PC-3 (cell line): Measurements from ENCODE around the gene MPZ. TPM values are rescaled to one million over a fixed set of nuclear protein-coding genes. Genes with fewer than 3 reads are reported as not detected.

Experiments used
- ATAC-seq: fragments of 200-7000 bp; cut with Tn5 transposase; 2 replicates; pipeline ENCODE4 v1.9.1; 2020; ENCODE audit warnings: mild to moderate bottlenecking, moderate library complexity
- BruUV-seq: library from RNA; stranded (reverse); fragments of 400-500 nt; replicated peaks from 2 replicates; lab custom pipeline; 2021; lab: Mats Ljungman, UMichigan
- CTCF ChIA-PET: fragments of 300-600 bp; sonication (Branson Sonifier 250); formaldehyde crosslinking; loops from one replicate; lab custom pipeline; 2022; ENCODE audit warnings: antibody characterized with exemption; lab: Charles Lee
- POLR2A ChIA-PET: fragments of 300-600 bp; sonication (Branson Sonifier 250); formaldehyde crosslinking; loops from one replicate; lab custom pipeline; 2022; ENCODE audit warnings: antibody characterized with exemption; ENCODE audit not compliant: unreplicated experiment; lab: Charles Lee
- DNase-seq: peaks from one replicate; pipeline ENCODE4 v3.0.0-alpha.2; 2015
- H2AFZ ChIP-seq: fragments of 300-600 bp; sonication (generic); 2 replicates; pipeline ENCODE4 v1.6.0; 2016; ENCODE audit warnings: antibody characterized with exemption, low read length
- H3F3A ChIP-seq: fragments of 300-600 bp; sonication (generic); one replicate; pipeline ENCODE4 v1.6.0; 2017; ENCODE audit warnings: antibody characterized with exemption, low read length, control low read depth, mild to moderate bottlenecking; ENCODE audit not compliant: unreplicated experiment
- H3K27ac ChIP-seq: fragments of 300-600 bp; sonication (generic); 2 replicates; pipeline ENCODE4 v1.5.1; 2016; ENCODE audit warnings: mild to moderate bottlenecking, low read length
- H3K27me3 ChIP-seq: fragments of 300-600 bp; sonication (generic); 2 replicates; pipeline ENCODE4 v1.6.1; 2016; ENCODE audit warnings: low read length, mixed read lengths
- H3K36me3 ChIP-seq: fragments of 300-600 bp; sonication (generic); 2 replicates; pipeline ENCODE4 v1.6.1; 2016; ENCODE audit warnings: low read depth, mixed run types, low read length, mixed read lengths
- H3K4me1 ChIP-seq: fragments of 300-600 bp; sonication (generic); 2 replicates; pipeline ENCODE4 v1.5.1; 2016; ENCODE audit warnings: low read length; ENCODE audit not compliant: insufficient read depth
- H3K4me2 ChIP-seq: fragments of 300-600 bp; sonication (generic); 2 replicates; pipeline ENCODE4 v1.6.0; 2016; ENCODE audit warnings: low read length
- H3K4me3 ChIP-seq: fragments of 300-600 bp; sonication (generic); 2 replicates; pipeline ENCODE4 v1.5.1; 2016; ENCODE audit warnings: mild to moderate bottlenecking, low read length, mixed read lengths
- H3K79me2 ChIP-seq: fragments of 300-600 bp; sonication (generic); 2 replicates; pipeline ENCODE4 v1.6.1; 2017; ENCODE audit warnings: low read length, mixed read lengths
- H3K9ac ChIP-seq: fragments of 300-600 bp; sonication (generic); 2 replicates; pipeline ENCODE4 v1.6.0; 2016; ENCODE audit warnings: mild to moderate bottlenecking, low read length
- H3K9me2 ChIP-seq: fragments of 300-600 bp; sonication (generic); replicated peaks from 2 replicates; pipeline ENCODE4 v1.6.1; 2016; ENCODE audit warnings: mixed run types, low read length, mixed read lengths
- H3K9me3 ChIP-seq: fragments of 300-600 bp; sonication (generic); 2 replicates; pipeline ENCODE4 v1.6.1; 2016; ENCODE audit warnings: low read length, mixed read lengths
- H4K20me1 ChIP-seq: fragments of 300-600 bp; sonication (generic); 2 replicates; pipeline ENCODE4 v1.6.1; 2016; ENCODE audit warnings: low read length, mixed read lengths
- EZH2 ChIP-seq: fragments of 300-600 bp; sonication (generic); IDR thresholded peaks from one replicate; pipeline ENCODE4 v1.6.1; 2017; ENCODE audit warnings: antibody characterized with exemption, mild to moderate bottlenecking, low read length; ENCODE audit not compliant: unreplicated experiment
- EZH2phosphoT487 ChIP-seq: fragments of 300-600 bp; sonication (generic); IDR thresholded peaks from 2 replicates; pipeline ENCODE4 v1.6.1; 2018; ENCODE audit warnings: mild to moderate bottlenecking, antibody characterized with exemption, low read length, borderline replicate concordance
- intact Hi-C: fragments of 100-400 bp; cut with micrococcal nuclease; formaldehyde crosslinking; loops from 2 replicates; pipeline ENCODE4 v1.9.0; 2023
- total RNA-seq: library from RNA; depleted of rRNA; stranded (reverse); fragments of >200 nt; gene quantifications from 2 replicates; pipeline ENCODE4 v1.2.3, GENCODE V29; 2014
- TF ChIP-seq, protein P1 (sequence below): fragments of 300-600 bp; sonication (generic); conservative IDR thresholded peaks from 2 replicates; pipeline ENCODE4 v1.5.1; 2017; ENCODE audit warnings: antibody characterized with exemption, low read depth, mild to moderate bottlenecking, low read length

The MPZ gene
- total RNA-seq, 1 experiment from 2014 or later = 0.18 TPM

DNA sequence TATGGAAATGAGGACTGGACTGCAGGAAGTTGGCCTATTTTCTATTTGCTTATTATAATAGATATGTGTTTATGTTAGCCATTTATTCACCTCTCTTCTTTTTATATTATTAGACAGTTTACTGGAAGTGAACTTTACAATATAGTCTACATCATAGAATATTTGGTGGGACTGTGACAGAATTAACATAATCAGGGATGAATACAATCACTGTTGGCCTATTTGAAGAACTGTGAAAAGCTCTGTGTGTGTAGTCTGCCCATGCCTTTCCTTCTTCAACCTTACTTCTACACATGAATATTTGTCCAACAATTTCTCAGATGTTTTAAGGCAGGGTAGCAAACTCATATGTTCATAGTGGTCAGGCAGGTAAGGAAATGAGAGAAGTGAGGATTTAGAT, 12.4 kb downstream of the MPZ start:
- H3K4me1 ChIP-seq = no peaks in the 10 kb centered on the region
- no peaks in the 10 kb centered on the region for H3K36me3 ChIP-seq
- no peaks in the 10 kb centered on the region for H3K9me2 ChIP-seq
- H3K9me3 ChIP-seq = no peaks in the 10 kb centered on the region
- H3K27ac ChIP-seq = no peak overlapping the region
- no peak overlapping the region for H3K4me2 ChIP-seq
- no peaks in the 10 kb centered on the region for H3K27me3 ChIP-seq
- no peaks in the 10 kb centered on the region for H4K20me1 ChIP-seq
- TF ChIP-seq EZH2phosphoT487 (no peak), EZH2 (no peak)
- TF ChIP-seq, protein P1, sequence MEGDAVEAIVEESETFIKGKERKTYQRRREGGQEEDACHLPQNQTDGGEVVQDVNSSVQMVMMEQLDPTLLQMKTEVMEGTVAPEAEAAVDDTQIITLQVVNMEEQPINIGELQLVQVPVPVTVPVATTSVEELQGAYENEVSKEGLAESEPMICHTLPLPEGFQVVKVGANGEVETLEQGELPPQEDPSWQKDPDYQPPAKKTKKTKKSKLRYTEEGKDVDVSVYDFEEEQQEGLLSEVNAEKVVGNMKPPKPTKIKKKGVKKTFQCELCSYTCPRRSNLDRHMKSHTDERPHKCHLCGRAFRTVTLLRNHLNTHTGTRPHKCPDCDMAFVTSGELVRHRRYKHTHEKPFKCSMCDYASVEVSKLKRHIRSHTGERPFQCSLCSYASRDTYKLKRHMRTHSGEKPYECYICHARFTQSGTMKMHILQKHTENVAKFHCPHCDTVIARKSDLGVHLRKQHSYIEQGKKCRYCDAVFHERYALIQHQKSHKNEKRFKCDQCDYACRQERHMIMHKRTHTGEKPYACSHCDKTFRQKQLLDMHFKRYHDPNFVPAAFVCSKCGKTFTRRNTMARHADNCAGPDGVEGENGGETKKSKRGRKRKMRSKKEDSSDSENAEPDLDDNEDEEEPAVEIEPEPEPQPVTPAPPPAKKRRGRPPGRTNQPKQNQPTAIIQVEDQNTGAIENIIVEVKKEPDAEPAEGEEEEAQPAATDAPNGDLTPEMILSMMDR = no peak
- H2AFZ ChIP-seq = no peak overlapping the region
- ChIA-PET POLR2A (no interaction called here), CTCF (no interaction called here)
- H3K79me2 ChIP-seq = no peaks in the 10 kb centered on the region
- H3K9ac ChIP-seq = no peak overlapping the region
- no TSS peak for BruUV-seq
- no peaks in the 10 kb centered on the region for H3F3A ChIP-seq
- H3K4me3 ChIP-seq = no peak overlapping the region
- intact Hi-C loops = no loop called here
- ATAC-seq (no peak), DNase-seq (no peak)

DNA sequence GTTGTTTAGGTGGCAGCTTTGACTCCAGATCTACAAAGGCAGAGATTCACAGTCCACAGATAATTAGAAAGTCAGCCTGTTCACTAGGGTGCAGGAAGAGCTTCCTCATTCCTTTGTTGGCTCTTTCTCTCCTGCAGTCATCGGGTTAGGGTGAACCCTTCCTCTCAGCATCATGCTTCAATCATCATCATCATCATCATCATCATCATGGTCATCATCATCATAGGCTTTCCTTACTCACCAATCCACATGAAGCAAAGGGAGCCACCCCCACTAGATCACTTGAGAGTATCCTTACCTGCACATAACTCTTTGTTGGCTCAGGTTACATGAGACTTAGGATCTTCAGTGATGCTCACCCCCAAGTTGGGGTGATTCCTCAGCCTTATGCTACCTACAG, 19.0 kb downstream of the MPZ start:
- no peaks in the 10 kb centered on the region for H3F3A ChIP-seq
- BruUV-seq = no TSS peak
- POLR2A ChIA-PET = no interaction called here

DNA sequence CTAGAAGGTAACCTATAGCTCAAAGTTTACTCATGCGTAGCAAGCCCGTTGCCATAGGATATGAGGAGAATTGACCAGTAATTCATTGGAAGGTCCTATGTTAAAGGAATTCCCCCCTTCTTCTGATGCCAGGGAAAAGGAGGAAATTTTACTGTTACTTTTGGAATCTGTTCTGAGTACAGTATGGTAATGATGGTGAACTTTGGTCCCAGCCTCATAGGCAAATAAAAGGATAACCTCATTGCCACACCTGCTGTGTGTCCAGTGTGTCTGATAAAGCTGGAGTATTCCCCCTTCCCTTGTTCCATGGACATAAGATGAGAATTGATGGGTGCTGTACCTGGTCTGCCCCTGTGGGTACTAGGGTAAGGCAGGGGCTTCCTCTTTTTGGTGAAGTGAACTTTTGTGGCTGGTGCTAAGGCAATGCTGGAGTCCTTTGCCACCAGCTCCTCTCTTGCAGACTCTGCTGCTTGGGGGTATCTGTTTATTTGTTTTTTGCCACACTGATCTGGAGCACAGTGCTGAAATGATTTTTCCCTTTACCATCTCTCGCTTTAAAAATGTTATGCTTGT, 22.2 kb downstream of the MPZ start:
- no peaks in the 10 kb centered on the region for H4K20me1 ChIP-seq
- intact Hi-C loops = no loop called here
- no peaks in the 10 kb centered on the region for H3K4me1 ChIP-seq
- no peaks in the 10 kb centered on the region for H3K9me2 ChIP-seq
- no peaks in the 10 kb centered on the region for H3K36me3 ChIP-seq
- no peaks in the 10 kb centered on the region for H3F3A ChIP-seq
- no peak overlapping the region for H3K9ac ChIP-seq
- BruUV-seq = no TSS peak
- DNase-seq (no peak), ATAC-seq (no peak)
- no peaks in the 10 kb centered on the region for H3K9me3 ChIP-seq
- no peaks in the 10 kb centered on the region for H3K79me2 ChIP-seq
- ChIA-PET CTCF (no interaction called here), POLR2A (no interaction called here)
- H3K27me3 ChIP-seq = peaks cover 47% of the 10 kb centered on the region
- H2AFZ ChIP-seq = no peak overlapping the region
- H3K4me3 ChIP-seq = no peak overlapping the region
- TF ChIP-seq EZH2phosphoT487 = no peak
- no peak overlapping the region for H3K27ac ChIP-seq
- no peak overlapping the region for H3K4me2 ChIP-seq

More for the DNA sequence above, 19.0 kb downstream of the MPZ start:
- ATAC-seq = no peak
- intact Hi-C loops = loop anchor here (1.0 kb wide), 1 partner anchor 63 kb away; no protein-coding TSS in a partner anchor
- TF ChIP-seq, protein P1 = no peak
- TF ChIP-seq EZH2phosphoT487 (no peak), EZH2 (no peak)
- CTCF ChIA-PET = interaction anchor here (0.6 to 1.9 kb wide), 8 partner anchors 22 to 536 kb away, joined by 3 to 30 read pairs (median 5); partner anchors contain the start of gene TOMM40L
- no peak overlapping the region for H2AFZ ChIP-seq
- H3K27ac ChIP-seq = no peak overlapping the region
- no peak for DNase-seq
- peaks cover 15% of the 10 kb centered on the region for H3K27me3 ChIP-seq
- H3K4me3 ChIP-seq = no peak overlapping the region
- no peak overlapping the region for H3K4me2 ChIP-seq
- no peaks in the 10 kb centered on the region for H3K9me3 ChIP-seq
- H3K79me2 ChIP-seq = no peaks in the 10 kb centered on the region
- H3K36me3 ChIP-seq = no peaks in the 10 kb centered on the region
- H4K20me1 ChIP-seq = no peaks in the 10 kb centered on the region
- no peak overlapping the region for H3K9ac ChIP-seq
- H3K9me2 ChIP-seq = no peaks in the 10 kb centered on the region
- no peaks in the 10 kb centered on the region for H3K4me1 ChIP-seq
